HG03139 (cell line): Measurements from ENCODE around the gene FXYD3.
"Not testable (repeated sequence)": the region's sequence is repeated elsewhere in the genome, so short reads cannot be mapped to it uniquely, and the experiment has no call there.

Experiments used
- ATAC-seq: cut with Tn5 transposase; IDR thresholded peaks from one replicate; pipeline ENCODE4 v1.9.1; 2021; ENCODE audit not compliant: unreplicated experiment

Gene FXYD3

DNA sequence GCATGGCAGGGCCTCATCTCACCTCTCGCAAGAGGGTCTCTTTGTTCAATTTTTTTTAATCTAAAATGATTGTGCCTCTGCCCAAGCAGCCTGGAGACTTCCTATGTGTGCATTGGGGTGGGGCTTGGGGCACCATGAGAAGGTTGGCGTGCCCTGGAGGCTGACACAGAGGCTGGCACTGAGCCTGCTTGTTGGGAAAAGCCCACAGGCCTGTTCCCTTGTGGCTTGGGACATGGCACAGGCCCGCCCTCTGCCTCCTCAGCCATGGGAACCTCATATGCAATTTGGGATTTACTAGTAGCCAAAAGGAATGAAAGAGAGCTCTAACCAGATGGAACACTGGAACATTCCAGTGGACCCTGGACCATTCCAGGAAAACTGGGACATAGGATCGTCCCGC is 8.0 kb downstream of the FXYD3 start:
- no peak for ATAC-seq

- peak; percentile 47 for ATAC-seq
Observed at GRCh38 chr19:35124098-35125060, 8.8 kb downstream of the FXYD3 start.

DNA sequence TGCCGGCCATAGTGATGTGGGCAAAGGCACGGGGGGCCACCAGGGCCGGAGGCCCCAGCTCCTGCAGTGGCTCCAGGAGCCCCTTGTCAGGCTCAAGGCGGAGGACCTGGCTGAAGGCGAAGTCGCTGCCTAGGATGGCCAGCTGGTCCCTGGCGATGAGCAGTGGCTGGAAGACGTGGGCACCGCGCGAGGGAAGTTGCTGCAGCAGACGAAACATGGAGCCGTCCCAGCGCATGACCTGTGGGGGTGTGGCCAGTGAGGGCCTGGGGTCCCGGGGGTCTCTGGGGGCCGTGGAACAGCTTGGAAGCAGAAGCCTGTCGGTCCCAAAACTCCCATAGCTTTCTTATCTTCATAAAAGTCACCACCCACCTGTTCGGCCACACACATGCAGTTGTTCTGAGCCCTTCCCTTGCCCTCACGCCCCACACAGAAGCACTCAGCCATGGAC is 9.7 kb downstream of the FXYD3 start:
- ATAC-seq: no peak

- no peak for ATAC-seq
Observed at GRCh38 chr19:35125749-35126623, 10.4 kb downstream of the FXYD3 start.

DNA sequence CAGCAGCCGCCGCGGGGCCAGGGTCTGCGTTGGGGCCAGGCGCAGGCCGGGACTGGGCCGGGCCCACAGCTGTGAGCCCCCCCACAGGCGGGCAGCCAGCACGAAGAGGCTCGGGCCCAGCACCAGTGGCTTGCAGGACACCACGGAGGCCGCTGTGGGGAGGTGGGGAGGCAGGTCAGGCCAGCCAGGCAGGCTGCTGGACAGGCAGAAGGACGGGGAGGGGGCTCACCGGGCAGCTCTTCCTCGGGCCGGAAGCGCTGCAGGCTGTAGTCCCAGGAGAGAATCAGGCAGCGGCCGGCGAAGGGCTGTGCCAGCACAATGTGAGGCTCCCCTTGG is 11.0 kb downstream of the FXYD3 start:
- no peak for ATAC-seq

- no peak for ATAC-seq
Observed at GRCh38 chr19:35127871-35128270, 12.2 kb downstream of the FXYD3 start.

- no peak for ATAC-seq
Observed at GRCh38 chr19:35128398-35129057, 12.9 kb downstream of the FXYD3 start.

- not testable (repeated sequence) for ATAC-seq
Observed at GRCh38 chr19:35129724-35130274, 14.2 kb downstream of the FXYD3 start.

DNA sequence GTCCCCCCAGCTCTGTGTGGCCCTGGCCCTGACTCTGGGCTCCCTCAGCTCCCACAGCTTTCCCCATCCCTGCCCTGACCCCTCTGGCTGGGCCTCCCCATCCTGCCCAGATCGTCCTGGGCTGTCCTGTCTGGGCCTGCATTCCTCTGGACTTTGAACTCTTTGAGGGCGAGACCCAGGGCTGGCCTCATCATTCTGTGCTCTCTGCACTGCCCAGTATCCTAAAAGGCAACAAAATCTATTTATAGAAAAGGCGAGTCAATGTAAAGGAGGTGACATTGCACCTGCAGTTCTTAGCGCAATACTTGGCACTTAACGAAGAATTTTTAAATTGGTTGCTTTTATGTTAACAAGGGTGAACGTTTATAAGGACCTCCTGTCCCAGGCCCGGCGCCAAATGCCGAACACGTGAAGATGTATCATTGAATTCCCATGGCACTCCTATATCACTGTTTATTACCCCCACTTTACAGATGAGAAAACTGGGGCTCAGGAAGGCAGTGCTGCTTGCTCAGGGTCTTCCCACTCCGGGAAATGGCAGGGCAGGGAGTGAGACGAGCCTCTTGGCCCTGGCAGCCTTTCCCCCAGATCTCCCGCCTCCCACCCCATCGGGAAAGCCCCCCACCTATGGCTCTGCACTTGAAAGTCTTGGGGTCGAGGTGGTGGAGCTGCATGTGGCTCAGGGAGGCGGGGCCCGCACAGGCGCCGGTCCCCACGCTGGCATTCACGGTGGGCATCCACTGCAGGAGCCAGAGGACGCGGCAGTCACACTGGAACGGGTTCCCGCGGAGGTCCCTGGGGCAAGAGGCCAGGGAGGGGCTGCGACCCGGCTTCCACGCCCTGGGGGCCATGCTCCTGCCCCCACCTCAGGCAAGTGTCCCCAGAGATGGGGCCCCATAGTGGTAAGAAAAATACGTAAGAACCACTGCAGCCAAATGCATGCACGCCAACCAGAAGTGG is 15.4 kb downstream of the FXYD3 start:
- no peak for ATAC-seq

DNA sequence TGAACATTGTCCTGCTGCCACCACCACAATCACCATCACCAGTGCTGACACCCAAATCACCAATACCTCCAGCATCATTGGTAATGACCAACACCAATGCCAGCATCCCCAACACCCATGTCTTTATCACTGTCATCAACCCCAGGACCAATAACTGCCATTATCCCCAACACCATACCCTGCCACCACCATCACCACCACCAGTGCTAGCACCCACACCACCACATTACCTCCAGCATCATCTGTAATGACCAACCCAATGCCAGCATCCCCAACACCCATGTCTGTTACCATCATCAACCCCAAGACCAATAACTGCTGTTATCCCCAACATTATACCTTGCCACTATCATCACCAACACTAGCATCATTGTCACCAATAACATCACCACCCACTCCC is 16.6 kb downstream of the FXYD3 start:
- no peak for ATAC-seq

DNA sequence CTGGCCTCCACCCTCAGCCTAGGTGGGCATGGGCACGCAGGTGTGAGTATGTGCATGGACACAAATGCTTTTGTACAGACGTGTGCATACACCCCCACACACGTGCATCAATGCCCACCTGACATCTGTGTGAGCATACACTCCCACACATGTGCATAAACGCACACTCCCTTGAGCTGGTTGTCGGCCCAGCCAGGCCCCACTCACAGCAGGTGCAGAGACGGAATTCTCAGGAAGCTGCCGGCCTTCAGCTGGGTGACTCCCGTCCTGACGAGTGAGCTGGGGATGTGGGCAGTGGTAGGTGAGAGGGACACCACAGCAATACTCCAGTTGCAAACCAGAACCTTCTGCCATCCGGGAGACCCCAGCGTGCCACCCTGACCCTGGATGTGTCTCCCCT is 18.2 kb downstream of the FXYD3 start:
- ATAC-seq: no peak

GRCh38 chr19:35134601-35135242 is 19.1 kb downstream of the FXYD3 start, which contains the start of gene LGI4:
LGI4 (minus strand) TSS chr19:35135059; CDS start chr19:35134680, 379 bp downstream.
- ATAC-seq: no peak

- ATAC-seq: no peak
Observed at GRCh38 chr19:35135389-35135909, 19.8 kb downstream of the FXYD3 start.

DNA sequence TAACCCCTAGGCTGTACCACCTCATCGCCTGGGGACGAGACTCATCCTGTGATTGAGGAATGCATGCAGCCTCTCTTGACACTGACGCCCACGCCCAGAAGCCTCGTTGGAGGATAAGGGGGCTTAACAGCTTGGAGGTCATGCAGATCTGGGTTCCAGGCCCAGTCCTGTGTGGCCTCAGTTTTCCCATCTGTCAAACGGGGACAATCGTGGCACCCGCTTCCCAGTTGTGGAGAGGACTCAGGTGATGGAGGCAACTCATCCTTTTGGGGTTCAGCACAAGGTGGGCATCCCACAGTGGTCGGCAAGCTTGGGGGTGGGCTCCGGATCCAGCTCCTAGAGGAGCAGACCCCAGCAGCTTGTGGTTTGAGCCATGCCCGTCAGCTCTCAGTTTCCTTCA is 20.6 kb downstream of the FXYD3 start:
- no peak for ATAC-seq

GRCh38 chr19:35136977-35137702 is 21.5 kb downstream of the FXYD3 start:
- no peak for ATAC-seq

GRCh38 chr19:35138305-35138892 is 22.8 kb downstream of the FXYD3 start, which contains the start of gene FXYD1:
FXYD1 (plus strand) TSS chr19:35138824; CDS start chr19:35140080, 1,256 bp downstream.
- no peak for ATAC-seq

- ATAC-seq: no peak
Observed at GRCh38 chr19:35140207-35140961, 24.8 kb downstream of the FXYD3 start.
